Measurements from ENCODE around the gene NUP210.

Gene NUP210

GRCh38 chr3:13373975-13374586 lies 46.0 kb downstream of the NUP210 start:
- DNase-seq (ENCODE audit: low read depth) = no peak

DNA sequence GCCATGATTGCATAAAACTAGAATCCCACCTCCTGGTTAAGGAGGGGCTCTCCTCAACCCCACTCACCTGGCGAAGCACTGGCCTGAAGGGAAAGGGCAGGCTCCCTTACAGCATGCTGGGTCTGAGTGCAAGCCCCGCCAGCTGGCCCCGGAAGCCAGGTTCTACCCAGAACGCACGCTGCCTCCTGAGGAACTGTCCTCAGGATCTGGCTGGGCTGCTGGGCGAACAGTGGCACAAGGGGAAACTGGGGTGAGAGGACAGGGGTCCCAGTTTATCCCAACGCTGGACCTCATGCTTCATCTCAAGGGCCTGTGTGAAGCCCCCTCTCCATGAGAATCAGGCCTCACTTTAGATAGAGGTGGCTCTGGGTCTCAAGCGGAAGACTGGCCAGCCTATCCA lies 47.5 kb downstream of the NUP210 start:
- DNase-seq (ENCODE audit: low read depth) = no peak

GRCh38 chr3:13372126-13372525 lies 48.0 kb downstream of the NUP210 start:
- no peak for DNase-seq (ENCODE audit: low read depth)

- no peak for DNase-seq (ENCODE audit: low read depth)
These were observed 48.7 kb downstream of the NUP210 start for GRCh38 chr3:13371100-13372075.

DNA sequence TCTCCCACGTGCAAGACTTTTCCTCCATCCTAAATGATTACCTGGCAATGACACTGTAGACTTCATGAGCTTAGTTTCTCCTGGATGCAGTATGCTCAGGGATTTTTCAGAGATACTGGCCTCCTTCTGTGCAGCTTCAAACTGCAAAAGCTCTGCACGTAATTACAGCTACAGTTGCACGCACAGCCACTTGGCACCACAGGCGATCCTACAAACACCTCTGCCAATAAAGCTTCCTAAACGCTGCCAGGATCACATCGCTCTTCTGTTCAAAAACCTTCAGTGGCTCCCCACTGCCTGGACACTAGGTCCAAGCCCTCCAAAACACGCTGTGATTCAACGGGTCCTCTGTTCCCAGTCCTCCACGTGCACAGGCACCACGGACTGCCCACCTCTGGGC lies 49.5 kb downstream of the NUP210 start:
- no peak for DNase-seq (ENCODE audit: low read depth)

GRCh38 chr3:13370055-13370454 lies 50.1 kb downstream of the NUP210 start:
- no peak for DNase-seq (ENCODE audit: low read depth)

- no peak for DNase-seq (ENCODE audit: low read depth)
These were observed 51.3 kb downstream of the NUP210 start for GRCh38 chr3:13368834-13369233.

DNA sequence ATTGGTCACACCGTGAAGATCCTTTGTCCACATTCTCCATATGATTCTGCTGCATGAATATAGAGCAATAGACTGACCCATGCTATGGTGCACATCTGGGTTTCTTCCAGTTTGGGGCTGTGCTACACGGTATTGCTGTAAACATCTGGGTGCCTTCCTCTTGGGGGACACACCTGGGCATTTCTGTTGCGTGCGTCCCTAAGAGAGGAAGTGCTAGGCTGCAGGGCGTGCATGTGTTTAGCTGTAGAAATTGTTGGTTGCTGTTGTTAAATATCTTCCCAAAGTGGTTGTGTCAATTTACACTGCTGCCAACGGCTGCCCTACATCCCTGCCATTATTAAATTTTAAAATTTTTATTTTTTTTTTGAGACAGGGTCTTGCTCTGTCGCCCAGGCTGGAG lies 52.4 kb downstream of the NUP210 start:
- no peak for DNase-seq (ENCODE audit: low read depth)

DNA sequence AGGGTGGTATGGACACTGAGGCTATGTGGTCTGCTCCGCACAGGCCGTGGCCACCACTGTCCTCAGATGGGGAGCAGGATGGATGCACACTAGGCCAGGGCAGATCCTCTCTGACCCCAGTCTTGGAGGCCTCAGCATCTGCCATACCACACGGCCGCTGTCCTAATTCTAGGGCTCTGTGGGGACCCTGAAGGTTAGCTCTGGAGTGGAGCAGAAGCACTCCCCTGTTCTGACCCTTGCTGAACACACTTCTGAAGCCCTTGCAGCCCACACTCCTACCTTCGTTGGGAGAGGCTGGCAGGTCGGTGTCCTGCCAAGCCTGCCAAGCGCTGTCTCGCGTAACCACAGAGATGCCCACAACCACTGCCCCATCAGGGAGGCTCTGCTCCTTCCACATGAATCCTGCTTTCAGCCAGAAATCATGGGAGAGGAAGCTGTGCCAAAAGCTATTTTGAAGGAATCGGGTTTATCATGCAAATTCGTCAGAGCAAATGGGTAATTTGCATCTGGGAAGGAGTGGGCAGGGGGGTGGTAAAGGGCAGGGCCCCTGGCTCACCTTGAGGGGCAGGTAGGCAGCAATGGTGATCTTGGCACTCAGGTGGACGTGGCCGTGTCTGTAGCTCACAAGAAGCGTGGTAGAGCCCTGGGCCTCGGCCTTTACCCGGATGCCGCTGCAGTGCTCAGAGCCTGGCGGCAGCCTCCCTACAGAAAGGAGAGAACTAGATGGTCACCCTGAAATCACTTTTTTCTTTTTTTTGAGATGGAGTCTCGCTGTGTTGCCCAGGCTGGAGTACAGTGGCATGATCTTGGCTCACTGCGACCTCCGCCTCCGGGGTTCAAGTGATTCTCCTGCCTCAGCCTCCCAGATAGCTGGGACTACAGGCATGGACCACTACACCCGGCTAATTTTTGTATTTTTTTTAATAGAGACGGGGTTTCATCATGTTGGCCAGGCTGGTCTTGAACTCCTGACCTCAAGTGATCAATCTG lies 54.4 kb downstream of the NUP210 start:
- DNase-seq (ENCODE audit: low read depth) = no peak

- no peak for DNase-seq (ENCODE audit: low read depth)
These were observed 55.4 kb downstream of the NUP210 start for GRCh38 chr3:13364602-13365271.

- no peak for DNase-seq (ENCODE audit: low read depth)
These were observed 57.6 kb downstream of the NUP210 start for GRCh38 chr3:13362551-13362950.

DNA sequence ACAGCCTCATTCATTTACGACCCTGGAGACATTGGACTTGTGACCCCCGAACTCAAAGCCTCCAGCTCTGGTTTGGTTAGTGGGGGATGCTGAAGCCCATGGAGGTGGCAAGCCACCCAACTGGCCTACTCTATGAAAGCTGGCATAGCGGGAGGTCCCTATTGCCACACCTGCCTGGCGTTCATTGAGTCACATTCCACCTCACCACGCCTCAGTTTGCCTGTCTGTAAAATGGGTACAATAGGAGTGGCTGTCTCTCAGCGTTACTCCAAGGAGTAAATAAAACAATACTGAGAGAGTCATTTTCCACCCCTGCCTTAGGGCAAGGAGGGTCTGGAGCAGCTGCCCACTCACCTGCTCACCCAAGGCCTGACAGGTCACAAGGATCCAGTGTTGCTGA lies 60.2 kb downstream of the NUP210 start:
- DNase-seq (ENCODE audit: low read depth) = no peak

DNA sequence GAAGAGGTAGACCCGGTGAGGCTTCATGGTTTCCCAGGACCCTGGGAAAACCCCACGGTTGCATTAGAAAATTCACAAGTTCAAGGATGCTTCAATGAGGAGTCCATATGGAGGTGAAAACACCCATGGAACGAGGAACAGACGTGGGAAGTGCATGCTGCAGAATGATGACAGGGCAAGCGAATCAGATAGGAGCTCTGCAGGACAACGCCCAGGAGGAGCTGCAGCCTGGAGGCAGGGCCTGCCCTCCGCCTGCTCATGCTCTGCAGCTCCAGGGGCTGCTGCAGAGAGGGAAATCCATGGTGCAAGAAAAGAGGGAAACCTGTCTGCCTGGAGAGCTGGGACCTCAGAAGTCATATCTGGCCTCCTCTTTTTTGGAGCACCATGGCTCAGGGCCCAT lies 61.5 kb downstream of the NUP210 start:
- no peak for DNase-seq (ENCODE audit: low read depth)

- no peak for DNase-seq (ENCODE audit: low read depth)
These were observed 62.1 kb downstream of the NUP210 start for GRCh38 chr3:13358051-13358450.

DNA sequence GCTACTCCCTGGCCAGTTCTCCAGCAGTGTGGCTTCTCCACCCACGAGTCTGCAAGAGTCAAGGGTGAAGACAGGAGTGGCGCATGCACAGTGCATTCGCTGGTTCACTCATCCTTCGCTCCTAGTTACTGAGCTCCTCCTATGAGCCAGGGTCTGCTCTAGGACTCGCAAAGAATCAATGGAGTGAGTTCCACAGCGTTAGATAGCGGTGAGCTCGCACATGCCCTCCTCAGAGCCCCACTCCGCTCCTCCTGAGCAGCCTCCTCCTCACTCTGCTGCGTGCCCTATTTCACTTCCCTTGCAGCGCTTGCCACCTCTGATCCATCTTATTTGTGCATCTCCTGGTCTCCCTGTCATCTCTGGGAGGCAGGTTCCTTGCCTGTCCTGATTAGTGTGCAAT lies 63.0 kb downstream of the NUP210 start:
- no peak for DNase-seq (ENCODE audit: low read depth)

- DNase-seq (ENCODE audit: low read depth) = no peak
These were observed 66.1 kb downstream of the NUP210 start for GRCh38 chr3:13353936-13354542.

- no peak for DNase-seq (ENCODE audit: low read depth)
These were observed 66.6 kb downstream of the NUP210 start for GRCh38 chr3:13353506-13353905.

DNA sequence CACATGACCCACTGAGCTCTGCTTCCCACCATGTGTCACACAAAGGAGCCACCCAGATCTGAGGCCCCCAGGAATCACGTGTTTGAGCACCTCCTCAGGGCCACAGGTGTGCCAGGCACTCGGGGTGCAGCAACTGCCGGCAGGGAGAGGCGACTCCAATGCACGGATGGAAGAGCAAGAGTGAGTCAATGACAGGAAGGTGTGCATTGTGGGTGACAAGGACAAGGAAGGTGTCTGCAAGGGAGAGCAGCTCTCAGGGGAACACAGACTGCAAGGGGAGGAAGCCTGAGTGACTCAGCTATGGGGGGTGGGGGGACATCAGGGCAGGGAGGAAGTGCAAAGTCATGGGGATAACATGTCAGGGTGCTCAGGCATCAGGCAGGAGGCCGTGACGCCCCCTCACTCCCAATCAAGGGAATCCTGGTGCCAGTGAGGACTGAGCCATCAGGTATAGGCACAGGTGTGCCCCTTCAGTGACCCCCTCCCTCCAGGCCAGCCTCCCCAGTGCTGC lies 67.4 kb downstream of the NUP210 start:
- peak; percentile 32 for DNase-seq (ENCODE audit: low read depth)

- DNase-seq (ENCODE audit: low read depth) = no peak
These were observed 70.3 kb downstream of the NUP210 start for GRCh38 chr3:13349823-13350222.

DNA sequence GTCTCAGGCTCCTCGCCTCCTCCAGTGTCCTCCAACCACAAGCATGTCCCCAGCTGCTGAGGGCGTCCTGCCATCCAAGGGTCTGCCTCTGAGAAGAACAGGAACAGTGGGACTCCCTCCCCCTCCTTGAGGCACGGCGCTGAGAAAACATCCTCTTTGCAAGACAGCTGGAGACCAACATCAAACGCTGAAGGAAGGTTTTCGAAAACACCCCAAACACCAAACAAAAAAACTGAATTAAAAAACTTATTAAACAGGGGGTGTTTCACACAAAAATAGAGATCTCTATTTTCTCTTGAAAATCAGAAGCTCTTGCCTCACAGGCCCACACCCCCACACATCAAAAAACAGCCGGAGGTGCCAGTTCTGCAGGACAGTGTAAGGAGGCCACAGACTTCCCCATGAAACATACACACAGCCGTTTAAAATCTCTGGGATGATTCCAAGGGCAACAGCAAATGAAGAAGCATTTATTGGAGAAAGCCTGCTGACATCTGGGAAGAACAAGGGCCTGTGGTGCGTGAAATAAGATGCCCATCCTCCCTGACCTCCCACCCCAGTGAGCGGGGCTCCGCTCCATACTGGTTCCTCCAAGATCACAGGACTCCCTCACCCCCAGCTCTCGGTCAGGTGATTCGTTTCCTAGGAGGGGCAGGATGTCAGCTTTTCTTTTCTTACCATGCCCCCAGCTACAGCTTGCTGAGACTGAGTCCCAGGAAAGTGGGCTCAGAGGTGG lies 71.3 kb downstream of the NUP210 start:
- no peak for DNase-seq (ENCODE audit: low read depth)
